NCI-H748 treated with DMSO at 0.1 percent for 48 hours (cell line): ENCODE measurements around the gene SLC13A3.

Source experiments
- DNase-seq: peaks from one replicate; lab custom pipeline; 2025; lab: John Stamatoyannopoulos, UW

Gene SLC13A3

DNA sequence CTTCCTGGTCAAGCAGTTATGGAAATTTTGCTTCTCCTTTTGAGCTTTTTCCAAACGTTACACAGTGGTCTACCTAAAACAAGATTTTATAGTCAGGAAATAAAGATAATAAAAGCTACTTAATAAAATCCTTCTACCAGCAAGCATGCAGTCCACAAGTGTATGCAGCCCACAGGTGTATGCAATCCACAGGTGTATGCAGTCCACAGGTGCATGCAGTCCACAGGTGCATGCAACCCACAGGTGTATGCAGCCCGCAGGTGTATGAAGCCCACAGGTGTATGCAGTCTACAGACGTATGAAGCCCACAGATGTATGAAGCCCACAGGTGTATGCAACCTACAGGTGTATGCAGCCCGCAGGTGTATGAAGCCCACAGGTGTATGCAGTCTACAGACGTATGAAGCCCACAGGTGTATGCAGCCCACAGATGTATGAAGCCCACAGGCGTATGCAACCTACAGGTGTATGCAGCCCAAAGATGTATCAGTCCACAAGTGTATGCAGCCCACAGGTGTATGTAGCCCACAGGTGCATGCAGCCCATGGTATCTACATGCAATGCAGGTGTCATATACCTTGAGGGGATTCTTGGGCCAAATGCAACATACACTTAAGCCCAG lies 74.4 kb downstream of the SLC13A3 start:
- no peak for DNase-seq

GRCh38 chr20:46575937-46576461 lies 75.3 kb downstream of the SLC13A3 start:
- no peak for DNase-seq

- DNase-seq = no peak
Observed at GRCh38 chr20:46575394-46575793, 75.9 kb downstream of the SLC13A3 start.

DNA sequence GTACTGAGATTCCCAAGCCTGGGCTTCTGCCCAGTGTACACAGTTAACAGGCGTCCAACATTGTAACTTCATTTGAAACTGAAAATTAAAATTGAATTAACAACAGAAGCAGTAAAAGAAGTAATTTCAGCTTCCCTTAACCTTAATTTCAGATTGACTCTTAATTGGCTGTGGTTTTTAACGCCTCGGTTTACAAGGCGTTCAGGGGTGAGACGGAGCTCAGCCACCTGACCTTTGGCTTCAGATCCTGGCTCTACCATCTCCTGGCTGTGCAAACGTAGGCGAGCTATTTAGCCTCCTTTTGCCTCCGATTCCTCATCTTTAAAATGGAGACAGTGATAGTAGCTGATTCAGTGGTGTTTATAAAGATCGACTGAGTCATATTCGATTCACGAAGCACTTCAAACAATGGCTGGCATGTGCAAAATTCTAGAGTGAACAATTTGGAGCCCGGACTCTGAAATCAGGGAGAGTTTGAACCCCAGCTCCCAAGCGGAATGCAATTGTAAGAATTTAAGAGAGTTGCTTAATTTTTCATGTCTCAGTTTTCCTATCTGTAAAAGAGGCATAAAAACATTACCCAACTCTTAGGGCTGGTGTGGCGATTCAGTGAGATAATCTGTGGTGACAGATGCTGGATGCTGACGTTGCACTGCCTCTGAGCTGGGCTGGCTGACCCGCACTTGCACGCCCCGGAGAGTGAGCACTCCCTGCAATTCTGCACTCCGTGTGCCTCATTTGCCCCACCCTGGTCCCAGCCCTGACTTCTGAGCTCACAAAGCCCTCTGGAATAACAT lies 77.3 kb downstream of the SLC13A3 start:
- DNase-seq = no peak

GRCh38 chr20:46573234-46573633 lies 78.0 kb downstream of the SLC13A3 start:
- DNase-seq = no peak

GRCh38 chr20:46572790-46573189 lies 78.5 kb downstream of the SLC13A3 start:
- DNase-seq = no peak

GRCh38 chr20:46572153-46572552 lies 79.1 kb downstream of the SLC13A3 start:
- no peak for DNase-seq

DNA sequence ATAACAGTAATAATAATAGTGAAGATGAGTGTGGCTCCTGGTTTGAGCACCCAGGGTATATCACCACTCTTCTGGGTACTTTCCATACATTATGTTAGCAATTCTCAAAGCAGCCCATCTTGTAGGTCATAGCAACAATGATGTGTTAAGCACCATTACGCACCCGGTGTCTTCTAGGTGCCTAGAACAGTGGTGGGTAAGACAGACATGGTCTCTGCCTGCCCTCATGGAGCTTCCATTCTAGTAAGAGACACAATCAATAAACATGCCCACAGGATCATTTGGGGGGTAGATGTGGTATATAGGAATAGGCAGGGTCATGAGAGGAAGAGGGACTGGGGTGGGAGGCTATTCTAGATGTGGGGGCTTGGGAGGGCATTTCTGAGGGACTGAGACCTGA lies 79.8 kb downstream of the SLC13A3 start:
- no peak for DNase-seq

DNA sequence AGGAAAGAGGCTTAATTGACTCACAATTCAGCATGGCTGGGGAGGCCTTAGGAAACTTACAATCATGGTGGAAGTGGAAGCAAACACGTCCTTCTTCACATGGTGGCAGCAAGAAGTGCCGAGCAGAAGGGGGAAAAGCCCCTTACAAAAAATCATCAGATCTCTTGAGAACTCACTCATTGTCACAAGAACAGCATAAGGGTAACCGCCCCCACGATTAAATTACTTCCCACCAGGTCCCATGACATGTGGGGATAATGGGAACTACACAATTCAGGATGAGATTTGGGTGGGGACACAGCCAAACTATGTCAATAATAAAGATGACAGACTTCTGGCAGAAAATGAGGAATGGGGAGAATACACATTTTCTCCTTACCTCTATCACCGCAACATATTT lies 80.3 kb downstream of the SLC13A3 start:
- no peak for DNase-seq

DNA sequence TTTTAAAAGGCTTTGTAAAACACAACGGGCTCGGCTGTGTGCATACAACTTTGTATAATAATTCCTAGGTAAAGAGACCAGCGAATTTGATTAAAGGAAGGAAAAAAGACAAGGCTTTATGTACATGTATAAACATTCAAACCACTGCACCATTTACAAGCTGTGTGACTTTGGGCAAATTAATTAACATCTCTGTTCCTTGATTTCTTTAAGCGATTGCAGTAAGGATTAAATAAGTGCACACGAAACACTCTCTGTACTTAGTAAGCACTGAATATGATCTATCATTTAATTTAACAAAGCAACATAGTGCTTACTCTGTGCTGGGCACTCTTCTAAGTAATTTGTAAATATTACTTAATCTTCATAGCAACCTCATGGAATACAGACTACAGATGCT lies 81.3 kb downstream of the SLC13A3 start:
- no peak for DNase-seq

- DNase-seq = no peak
Observed at GRCh38 chr20:46568570-46569129, 82.6 kb downstream of the SLC13A3 start.

- no peak for DNase-seq
Observed at GRCh38 chr20:46566125-46566524, 85.1 kb downstream of the SLC13A3 start.

GRCh38 chr20:46564241-46564957 lies 86.9 kb downstream of the SLC13A3 start:
- no peak for DNase-seq

- no peak for DNase-seq
Observed at GRCh38 chr20:46563860-46564221, 87.4 kb downstream of the SLC13A3 start.

DNA sequence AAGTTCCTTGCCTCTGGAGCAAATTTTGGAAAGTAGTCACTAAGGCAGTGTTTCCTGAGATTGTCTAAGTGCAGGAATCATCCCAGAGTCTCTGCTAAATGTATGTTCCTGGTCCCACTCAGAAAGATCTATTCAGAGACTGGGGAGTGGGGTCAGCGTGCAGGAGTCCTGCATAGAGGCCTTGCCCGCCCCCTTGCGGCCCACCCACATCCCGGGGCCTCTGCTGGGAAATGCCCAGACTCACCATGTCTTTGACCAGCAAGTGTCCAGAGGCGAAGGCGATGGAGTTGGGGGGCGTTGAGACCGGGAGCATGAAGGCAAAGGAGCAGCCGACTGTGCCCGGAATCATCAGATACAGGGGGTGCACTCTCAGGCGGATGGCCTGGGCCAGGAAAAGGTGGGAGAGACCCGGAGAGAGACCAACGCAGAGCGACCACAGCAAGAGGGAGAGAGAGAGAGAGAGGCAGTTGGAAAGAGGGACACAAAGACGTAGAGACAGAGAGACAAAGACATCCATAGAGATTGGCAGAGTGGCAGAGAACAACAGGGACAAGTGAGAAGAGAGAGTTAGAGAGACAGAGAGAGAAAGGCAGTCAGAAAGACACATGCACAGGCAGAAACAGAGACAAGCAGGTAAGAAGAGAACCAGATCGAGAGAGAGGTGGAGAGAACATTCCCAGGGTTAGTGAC lies 87.9 kb downstream of the SLC13A3 start:
- no peak for DNase-seq

GRCh38 chr20:46562373-46563169 lies 88.7 kb downstream of the SLC13A3 start:
- peak; percentile 41 for DNase-seq

DNA sequence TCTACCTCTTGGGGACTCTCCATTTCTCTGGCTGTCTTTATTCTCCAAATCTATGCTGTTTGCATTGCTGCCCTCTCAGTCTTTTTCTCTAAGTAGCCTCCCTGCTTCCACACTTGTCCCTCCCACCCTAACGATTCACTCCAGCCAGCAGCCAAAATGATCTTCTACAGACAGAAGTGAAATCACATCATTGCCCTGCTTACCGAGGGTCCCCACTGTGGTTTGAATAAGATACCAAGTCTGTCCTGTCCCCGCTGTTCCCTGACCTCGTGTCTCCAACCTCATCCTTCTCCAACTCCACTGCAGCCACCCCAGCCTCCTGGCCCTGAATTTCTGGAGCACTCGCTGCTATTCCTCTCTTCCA lies 89.3 kb downstream of the SLC13A3 start:
- no peak for DNase-seq

- DNase-seq = no peak
Observed at GRCh38 chr20:46559685-46560440, 91.4 kb downstream of the SLC13A3 start.

- no peak for DNase-seq
Observed at GRCh38 chr20:46559001-46559400, 92.3 kb downstream of the SLC13A3 start.

DNA sequence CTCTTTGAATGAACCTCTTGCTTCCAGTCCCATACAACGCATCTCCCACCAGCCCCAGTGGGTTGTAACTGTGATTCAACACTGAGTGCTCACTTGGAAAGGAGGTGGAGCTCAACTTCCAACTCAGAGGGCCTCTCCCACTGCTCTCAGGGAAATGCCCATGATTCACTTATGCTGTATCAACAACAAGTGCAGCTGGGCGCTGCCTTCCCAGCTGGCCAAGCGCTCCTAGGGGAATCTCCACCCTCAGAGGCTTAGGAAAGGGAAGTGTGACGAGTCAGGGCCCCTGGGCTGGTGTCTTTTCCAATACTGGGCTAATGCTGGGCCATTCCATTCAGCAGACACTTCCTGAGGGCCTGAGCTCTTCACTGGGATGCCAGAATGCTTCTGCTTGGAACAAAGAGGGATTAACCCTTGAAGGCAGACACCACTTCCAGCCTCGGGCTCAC lies 92.7 kb downstream of the SLC13A3 start:
- DNase-seq = no peak
